Stomach (tissue), 4 donors: ENCODE results near the gene TSHZ2.

ENCODE experiments used
- EP300 ChIP-seq: sonication (generic); formaldehyde crosslinking; IDR thresholded peaks from one replicate; pipeline ENCODE4 v1.6.1; 2017; ENCODE audit warnings: antibody characterized with exemption
- POLR2A ChIP-seq, 4 donors: fragments of 450-650 bp; IDR thresholded peaks; one replicate each; pipeline ENCODE4 v1.6.1; 2016; ENCODE audit warnings: antibody characterized with exemption in 4 of 4, control low read depth in 2 of 4, mild to moderate bottlenecking in 1 of 4, moderate library complexity in 1 of 4
- POLR2AphosphoS5 ChIP-seq, 3 donors: sonication (generic); formaldehyde crosslinking; IDR thresholded peaks; one replicate each; pipeline ENCODE4 v1.6.1; 2016; ENCODE audit warnings: antibody characterized with exemption in 3 of 3
- TF ChIP-seq, protein P1 (sequence below), 7 experiments: fragments of 450-650 bp in 4 of 7; fragments of 200-600 bp in 3 of 7; sonication (generic) in 3 of 7; IDR thresholded peaks; one replicate each; pipeline ENCODE4 v1.5.1; 2016 to 2019; ENCODE audit warnings: antibody characterized with exemption in 7 of 7, control low read depth in 2 of 7, mild to moderate bottlenecking in 1 of 7

DNA sequence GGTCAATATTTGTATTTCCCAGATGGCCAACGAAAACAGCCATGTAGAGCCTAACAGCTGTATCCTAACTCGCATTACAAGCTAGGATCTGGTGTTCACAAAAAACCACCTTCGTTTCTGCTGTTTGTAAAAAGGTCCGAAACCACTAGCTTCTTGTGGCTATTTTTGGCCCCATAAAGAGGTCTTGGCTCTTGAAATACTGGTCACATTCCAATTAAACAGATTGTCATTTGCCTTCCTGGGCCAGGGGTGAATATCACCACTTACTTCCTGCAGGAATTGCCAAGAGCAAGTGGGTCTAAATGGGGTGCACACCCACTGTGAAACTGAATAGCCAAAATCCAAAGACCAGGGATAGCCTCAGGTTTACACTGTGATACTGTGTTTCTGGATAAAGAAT is 48.2 kb downstream of the TSHZ2 start:
- TF ChIP-seq POLR2AphosphoS5 (IDR thresholded peaks at IDR 0.05) (no peak), POLR2A (IDR thresholded peaks at IDR 0.05) (no peak), EP300 (no peak)
- TF ChIP-seq, protein P1, sequence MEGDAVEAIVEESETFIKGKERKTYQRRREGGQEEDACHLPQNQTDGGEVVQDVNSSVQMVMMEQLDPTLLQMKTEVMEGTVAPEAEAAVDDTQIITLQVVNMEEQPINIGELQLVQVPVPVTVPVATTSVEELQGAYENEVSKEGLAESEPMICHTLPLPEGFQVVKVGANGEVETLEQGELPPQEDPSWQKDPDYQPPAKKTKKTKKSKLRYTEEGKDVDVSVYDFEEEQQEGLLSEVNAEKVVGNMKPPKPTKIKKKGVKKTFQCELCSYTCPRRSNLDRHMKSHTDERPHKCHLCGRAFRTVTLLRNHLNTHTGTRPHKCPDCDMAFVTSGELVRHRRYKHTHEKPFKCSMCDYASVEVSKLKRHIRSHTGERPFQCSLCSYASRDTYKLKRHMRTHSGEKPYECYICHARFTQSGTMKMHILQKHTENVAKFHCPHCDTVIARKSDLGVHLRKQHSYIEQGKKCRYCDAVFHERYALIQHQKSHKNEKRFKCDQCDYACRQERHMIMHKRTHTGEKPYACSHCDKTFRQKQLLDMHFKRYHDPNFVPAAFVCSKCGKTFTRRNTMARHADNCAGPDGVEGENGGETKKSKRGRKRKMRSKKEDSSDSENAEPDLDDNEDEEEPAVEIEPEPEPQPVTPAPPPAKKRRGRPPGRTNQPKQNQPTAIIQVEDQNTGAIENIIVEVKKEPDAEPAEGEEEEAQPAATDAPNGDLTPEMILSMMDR (IDR thresholded peaks at IDR 0.05), result no peak
